Muscle layer of colon (tissue), 2 donors: ENCODE data around the gene RBBP8NL.

Experiments
- H3K27ac ChIP-seq: one replicate; pipeline ENCODE4 v1.7.0; 2013; ENCODE audit warnings: low read depth, mild to moderate bottlenecking, low read length, moderate library complexity
- H3K27me3 ChIP-seq, 2 donors: one replicate each; pipeline ENCODE4 v1.7.0; 2013; ENCODE audit warnings: low read length in 2 of 2, mild to moderate bottlenecking in 2 of 2; ENCODE audit not compliant: insufficient read depth in 2 of 2, control insufficient read depth in 1 of 2
- H3K36me3 ChIP-seq: one replicate; pipeline ENCODE4 v1.7.0; 2013; ENCODE audit warnings: mild to moderate bottlenecking, low read length; ENCODE audit not compliant: insufficient read depth
- H3K4me1 ChIP-seq: one replicate; pipeline ENCODE4 v1.7.0; 2013; ENCODE audit warnings: mild to moderate bottlenecking, low read length; ENCODE audit not compliant: insufficient read depth
- H3K4me3 ChIP-seq, 2 donors: one replicate each; pipeline ENCODE4 v1.7.0; 2013; ENCODE audit warnings: low read length in 2 of 2, low read depth in 1 of 2, mild to moderate bottlenecking in 1 of 2, moderate library complexity in 1 of 2
- H3K9ac ChIP-seq: one replicate; pipeline ENCODE4 v1.7.0; 2013; ENCODE audit warnings: low read length
- H3K9me3 ChIP-seq: one replicate; pipeline ENCODE4 v1.7.0; 2013; ENCODE audit warnings: mild to moderate bottlenecking, low read length
- donor health status: abdominal sarcoma.
- donor health status: Adenocarcinoma of cecum.

The RBBP8NL gene

DNA sequence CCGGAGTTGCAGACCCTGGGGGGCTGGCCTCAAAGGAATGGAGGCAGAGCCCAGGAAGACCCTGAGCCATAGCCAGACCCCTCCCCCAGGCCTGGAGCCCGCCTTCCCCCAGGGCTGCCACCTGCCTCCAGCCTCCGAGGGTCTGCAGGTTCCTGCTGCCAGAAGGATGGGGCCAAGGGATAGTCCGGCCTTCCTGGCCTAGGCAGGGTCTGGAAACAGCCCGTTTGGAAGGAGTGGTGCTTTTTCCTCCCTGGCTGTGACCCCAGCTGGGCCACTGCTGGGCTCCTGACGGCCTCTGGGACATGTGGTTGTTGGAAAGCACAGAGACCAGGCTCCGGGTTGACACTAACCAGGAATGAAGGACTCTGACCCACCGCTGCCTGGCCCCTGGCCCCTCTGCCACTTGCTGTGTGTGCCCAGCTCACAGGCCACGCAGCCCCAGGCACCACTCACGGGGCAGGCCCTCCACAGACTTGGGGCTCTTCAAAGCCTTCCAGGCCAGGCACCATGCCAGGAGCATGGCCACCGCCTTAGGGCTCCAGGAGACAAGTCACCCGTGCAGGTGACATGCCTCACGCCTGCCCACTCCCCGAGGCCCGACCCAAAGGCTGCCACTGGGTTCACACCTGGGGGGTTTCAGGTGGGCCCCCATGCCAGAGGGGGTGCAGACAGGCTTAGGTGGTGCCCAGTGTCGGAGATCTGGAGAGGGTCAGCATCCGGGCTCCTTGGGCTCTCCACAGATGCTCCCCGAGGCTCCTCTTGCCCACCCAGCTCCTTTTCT lies 56.3 kb downstream of the RBBP8NL start:
- H3K4me1 ChIP-seq, result peaks cover 78% of the 10 kb centered on the region
- no peak overlapping the region for H3K9ac ChIP-seq

DNA sequence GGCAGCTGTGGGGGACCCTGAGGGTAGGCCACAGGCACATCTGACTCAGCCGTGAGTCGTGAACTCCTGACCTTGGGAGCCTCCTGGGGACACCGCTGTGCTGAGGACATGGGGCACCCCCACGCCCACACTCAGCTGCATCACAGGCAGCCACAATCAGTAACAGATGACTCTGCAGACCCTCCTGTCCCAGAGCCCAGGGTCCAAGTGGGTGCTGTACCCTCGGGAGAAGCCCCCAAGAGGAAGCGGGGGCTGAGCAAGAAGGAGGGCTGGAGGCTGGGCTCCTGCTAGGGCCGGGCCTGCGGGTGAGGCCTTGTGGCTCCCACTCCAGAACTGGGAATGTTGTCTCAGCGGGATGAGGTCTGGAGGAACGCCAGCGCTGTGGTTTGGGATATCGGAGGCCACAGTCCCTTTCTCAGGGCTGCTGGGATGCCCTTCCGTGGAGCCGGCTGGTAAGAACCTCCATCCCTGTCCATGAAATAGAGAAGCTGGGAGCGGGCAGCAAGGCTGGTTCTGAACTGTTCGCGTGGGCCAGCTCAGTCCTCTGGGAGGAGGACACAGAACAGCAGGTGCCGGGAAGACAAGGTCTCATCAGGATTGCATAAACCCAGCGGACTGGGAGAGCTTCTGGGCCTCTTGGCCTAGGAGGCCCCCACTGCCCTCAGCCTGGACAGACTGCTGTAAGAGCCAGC lies 57.1 kb downstream of the RBBP8NL start:
- H3K27ac ChIP-seq, result peak overlapping the region; percentile 90
- peaks cover 71% of the 10 kb centered on the region for H3K4me1 ChIP-seq
- H3K9ac ChIP-seq, result peak overlapping the region; percentile 57
- H3K27me3 ChIP-seq, result peaks cover 0 to 8% of the 10 kb centered on the region in 2 donors
- H3K4me3 ChIP-seq, result no peak overlapping the region
- no peaks in the 10 kb centered on the region for H3K36me3 ChIP-seq
- H3K9me3 ChIP-seq, result no peaks in the 10 kb centered on the region

More for the DNA sequence above, 56.3 kb downstream of the RBBP8NL start:
- peaks cover 0 to 8% of the 10 kb centered on the region in 2 donors for H3K27me3 ChIP-seq
- H3K4me3 ChIP-seq, result no peak overlapping the region
- peak overlapping the region; percentile 90 for H3K27ac ChIP-seq
- H3K9me3 ChIP-seq, result no peaks in the 10 kb centered on the region
- no peaks in the 10 kb centered on the region for H3K36me3 ChIP-seq

DNA sequence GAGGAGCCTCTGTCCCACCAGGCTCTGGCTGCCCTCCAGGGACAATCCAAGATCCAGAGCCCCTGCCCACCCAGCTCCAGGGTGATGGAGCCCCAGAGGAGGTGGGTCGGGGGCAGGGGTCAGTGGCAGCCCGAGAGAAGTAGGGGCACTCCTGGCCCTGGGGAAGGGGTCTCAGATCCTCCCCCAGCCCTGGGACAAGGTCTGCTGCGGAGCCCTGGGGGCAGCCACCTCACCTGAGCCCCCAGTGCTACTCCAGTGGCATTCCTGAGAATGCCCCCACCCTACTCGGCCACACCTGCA lies 57.6 kb downstream of the RBBP8NL start:
- H3K36me3 ChIP-seq, result no peaks in the 10 kb centered on the region
- H3K27me3 ChIP-seq, result peaks cover 0 to 8% of the 10 kb centered on the region in 2 donors
- no peak overlapping the region for H3K4me3 ChIP-seq
- no peaks in the 10 kb centered on the region for H3K9me3 ChIP-seq
- H3K27ac ChIP-seq, result peak overlapping the region; percentile 90
- peak overlapping the region; percentile 57 for H3K9ac ChIP-seq
- H3K4me1 ChIP-seq, result peaks cover 66% of the 10 kb centered on the region

DNA sequence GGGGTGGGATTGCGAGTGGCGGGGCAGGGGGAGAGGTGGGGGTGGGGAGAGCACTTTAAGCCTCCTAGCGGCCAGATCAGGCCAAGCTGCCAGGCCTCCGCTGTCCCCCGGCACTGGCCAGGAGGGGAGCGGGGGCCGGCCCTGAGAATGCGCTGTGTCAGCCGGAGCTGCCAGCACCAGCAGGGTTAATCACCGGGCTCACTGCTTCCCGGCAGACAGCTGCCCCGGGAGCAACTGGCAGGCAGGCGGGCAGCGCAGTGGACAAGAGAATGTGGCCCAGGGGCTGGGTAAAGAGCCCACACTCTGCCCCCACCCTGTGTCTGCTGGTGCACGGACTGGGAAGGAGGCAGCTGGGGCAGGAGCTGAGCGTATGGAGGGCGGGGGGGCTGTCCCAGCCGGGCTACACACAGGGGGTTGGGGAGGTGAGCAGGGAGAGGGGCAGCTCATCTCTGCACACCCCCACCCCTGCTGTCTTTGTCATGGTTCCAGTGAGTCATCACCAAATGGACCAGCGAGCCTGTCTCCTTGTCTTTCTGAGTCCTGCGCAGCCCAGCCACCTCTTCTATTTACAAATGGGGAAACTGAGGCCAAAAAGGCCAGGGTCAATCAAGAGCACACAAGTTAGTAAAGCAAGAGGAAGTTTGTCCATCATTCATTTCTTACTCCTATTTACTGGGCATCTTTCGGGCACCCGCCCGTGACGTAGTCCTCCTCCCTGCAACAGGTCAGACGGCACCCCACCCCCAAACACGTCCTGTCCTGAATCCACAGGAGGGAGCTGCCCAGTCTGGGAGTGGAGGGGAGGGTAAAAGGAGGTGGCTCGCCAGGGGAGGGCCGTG lies 58.1 kb downstream of the RBBP8NL start:
- H3K36me3 ChIP-seq, result no peaks in the 10 kb centered on the region
- peaks cover 65% of the 10 kb centered on the region for H3K4me1 ChIP-seq
- H3K27ac ChIP-seq, result peak overlapping the region; percentile 90
- no peaks in the 10 kb centered on the region for H3K9me3 ChIP-seq
- H3K9ac ChIP-seq, result peak overlapping the region; percentile 57
- peaks cover 0 to 8% of the 10 kb centered on the region in 2 donors for H3K27me3 ChIP-seq
- peak overlapping the region in 1 of 2 donors; percentile 55 for H3K4me3 ChIP-seq

DNA sequence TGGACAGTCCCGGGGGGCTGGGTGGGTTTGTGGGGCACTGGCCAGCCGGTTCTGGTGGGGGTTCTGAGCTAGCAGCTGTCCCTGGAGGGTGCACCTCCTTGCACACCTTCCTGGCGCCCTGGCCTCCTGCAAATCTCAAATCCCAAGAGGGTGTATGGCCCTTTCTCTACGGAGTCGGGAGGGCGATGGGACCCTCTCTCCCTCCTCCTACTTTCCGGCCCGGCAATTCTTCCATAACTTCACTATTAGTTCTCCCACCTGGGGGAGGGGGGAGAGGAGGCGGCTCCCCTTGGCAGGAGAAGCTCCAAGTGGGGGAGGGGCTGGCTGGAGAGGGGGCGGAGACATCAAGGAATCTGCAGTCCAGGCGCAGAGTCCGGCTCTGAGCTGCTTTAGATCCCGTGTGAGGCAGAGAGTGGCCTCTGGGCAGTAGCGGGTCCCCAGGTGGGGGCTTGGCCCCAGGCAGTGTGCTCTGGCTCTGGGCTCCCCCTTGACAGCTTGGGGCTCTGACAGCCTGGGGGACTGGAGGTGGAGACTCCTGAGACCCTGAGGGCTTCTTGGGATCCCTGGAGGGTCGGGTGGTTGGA lies 58.9 kb downstream of the RBBP8NL start:
- no peaks in the 10 kb centered on the region for H3K9me3 ChIP-seq
- peak overlapping the region; percentile 57 for H3K9ac ChIP-seq
- H3K4me1 ChIP-seq, result peaks cover 68% of the 10 kb centered on the region
- H3K4me3 ChIP-seq, result peak overlapping the region in 1 of 2 donors; percentile 55
- peaks cover 0 to 8% of the 10 kb centered on the region in 2 donors for H3K27me3 ChIP-seq
- H3K36me3 ChIP-seq, result no peaks in the 10 kb centered on the region
- peak overlapping the region; percentile 90 for H3K27ac ChIP-seq

DNA sequence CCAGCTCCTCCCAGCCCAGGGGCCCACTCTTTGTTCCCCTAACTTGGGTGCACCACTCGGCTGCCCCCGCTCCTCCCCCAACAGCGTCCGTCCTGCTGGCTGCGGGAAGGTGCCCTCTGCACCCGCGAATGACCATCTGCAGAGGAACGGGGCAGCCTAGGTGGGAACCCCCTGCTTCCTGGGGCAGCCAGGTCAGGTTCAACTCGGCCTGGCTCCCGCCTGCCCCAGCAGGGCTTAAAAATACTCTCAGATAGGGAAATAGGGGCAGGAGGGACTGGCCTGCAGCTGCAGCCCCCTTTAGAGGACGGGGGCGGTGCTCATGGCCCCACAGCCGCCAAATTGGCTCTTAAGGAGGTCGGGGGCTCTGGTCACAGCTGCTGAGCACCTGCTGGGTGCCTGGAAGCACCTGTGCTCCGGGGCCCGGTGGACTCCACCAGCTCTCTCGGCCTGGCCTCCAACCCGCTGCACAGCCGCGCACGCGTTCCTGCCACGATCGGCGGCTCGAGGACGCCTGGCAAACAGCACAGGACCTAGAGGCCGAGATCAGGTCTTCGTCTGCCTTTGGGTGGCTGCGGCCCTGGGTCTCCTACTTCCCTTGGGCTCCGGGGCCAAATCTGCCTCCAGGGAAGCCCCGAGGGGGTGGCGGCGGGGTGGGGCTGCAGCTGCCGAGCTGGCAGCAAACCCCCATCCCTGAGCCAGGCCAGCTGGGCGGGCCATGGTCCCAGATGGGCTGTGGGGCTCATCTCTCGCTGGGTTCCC lies 59.5 kb downstream of the RBBP8NL start:
- Histone ChIP-seq H3K36me3 (no peaks in the 10 kb centered on the region), H3K9ac (peak overlapping the region; percentile 57), H3K27me3 (peaks cover 0 to 8% of the 10 kb centered on the region in 2 donors), H3K9me3 (no peaks in the 10 kb centered on the region), H3K4me1 (peaks cover 68% of the 10 kb centered on the region), H3K27ac (peak overlapping the region; percentile 90), H3K4me3 (peak overlapping the region; percentile 25 to 55)

DNA sequence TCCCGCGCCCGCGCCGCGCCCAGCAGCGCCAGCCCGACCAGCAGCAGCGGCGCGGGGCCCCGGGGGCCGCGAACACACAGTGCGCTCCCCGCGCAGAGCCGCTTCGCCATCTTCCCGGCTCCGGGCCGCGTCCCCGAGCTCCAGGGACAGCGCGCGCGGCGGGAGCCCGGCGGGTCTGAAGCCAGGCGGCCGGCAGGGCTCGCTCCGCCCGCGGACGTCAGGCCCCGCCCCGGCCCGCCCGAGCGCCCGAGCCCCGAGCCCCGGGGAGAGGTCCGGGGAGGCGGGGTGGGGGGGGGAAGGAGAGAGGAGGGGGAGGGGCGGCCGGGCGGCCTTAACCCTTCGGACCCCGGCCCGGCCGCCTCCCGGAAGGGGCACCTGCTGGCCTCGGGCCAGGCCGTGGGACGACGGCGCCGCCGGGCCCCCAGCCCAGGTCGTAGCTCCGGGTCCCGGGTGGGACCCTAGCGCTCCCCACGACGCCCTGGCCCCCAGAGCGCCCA lies 60.2 kb downstream of the RBBP8NL start, which contains the start of gene LAMA5:
Gene LAMA5 (minus strand): TSS at position 177 of the 497 bp plus-strand sequence. CDS start 67 bp downstream, at position 110.
- Histone ChIP-seq H3K9ac (peak within 1 kb of the TSS; percentile 84), H3K4me1 (peaks cover 70% of the 10 kb centered on the region), H3K27ac (peak within 1 kb of the TSS; percentile 96), H3K36me3 (no peaks in the 10 kb centered on the region), H3K9me3 (no peaks in the 10 kb centered on the region), H3K4me3 (peak within 1 kb of the TSS; percentile 73 to 92), H3K27me3 (peaks cover 0 to 8% of the 10 kb centered on the region in 2 donors)

DNA sequence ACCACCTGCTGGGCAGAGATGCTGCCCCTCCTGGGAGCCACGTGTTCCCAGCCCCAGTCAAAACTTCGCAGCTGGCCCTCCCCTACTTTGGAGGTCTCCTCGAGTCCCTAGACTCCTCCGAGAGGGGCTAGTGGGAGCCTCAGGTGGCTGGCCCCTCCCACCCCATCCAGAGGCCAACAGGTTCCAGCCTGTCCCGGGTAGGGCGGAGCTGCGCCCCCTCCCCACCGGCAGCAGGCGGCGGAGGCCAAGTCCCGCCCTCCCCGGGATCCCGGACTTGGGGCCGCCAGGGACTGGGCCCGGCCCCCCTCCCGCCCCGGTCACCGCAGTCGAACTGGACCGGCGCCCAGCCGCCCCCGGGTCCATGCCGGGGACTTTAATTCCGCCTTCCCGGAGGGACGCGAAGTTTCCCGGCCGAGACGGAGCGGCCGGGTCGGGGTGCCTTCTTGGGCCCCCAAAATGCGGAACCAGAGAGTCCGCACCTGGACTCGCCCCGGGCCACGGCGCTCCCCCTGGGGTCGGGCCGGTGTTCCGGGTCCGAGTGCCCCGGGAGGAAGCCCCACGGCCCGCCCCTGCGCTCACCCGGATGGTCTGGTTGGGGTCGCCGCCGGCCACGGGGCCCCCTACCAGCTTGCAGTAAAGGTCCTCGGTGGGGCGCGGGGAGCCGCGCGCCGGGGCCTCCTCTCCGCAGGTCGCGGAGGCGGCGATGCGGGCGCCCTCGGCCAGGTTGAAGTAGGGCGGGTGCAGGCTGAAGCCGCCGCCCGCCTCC lies 60.8 kb downstream of the RBBP8NL start:
- Histone ChIP-seq H3K9me3 (no peaks in the 10 kb centered on the region), H3K27me3 (peaks cover 0 to 8% of the 10 kb centered on the region in 2 donors), H3K36me3 (no peaks in the 10 kb centered on the region), H3K9ac (peak overlapping the region; percentile 84), H3K4me1 (peaks cover 69% of the 10 kb centered on the region), H3K27ac (peak overlapping the region; percentile 96), H3K4me3 (peak overlapping the region; percentile 73 to 92)

DNA sequence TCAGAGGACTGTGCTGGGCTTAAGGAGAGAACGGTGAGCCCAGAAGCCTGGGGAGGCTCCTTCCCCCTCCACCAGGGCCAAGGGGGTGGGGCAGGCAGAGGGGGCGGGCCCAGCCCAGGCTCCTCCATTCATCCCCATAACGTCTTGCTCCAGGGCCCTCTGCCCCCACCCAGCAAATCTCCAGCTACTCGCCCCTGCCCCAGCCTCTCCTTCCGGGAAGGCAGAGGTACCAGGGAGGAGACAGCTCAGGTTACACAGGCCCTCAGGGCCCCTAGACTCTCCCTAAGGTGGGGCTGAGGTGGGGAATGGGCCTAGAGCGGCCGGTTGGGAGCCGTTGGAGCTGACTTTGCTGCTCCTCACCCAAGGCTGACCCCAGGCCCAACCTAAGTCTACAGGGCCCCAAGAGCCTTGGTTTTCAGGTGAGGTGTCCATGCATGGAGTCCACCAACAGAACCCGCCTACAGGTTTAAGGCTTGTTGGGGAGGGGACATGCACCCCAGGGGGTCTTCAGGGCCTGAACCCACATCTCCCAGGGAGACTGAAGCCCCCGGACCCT lies 61.4 kb downstream of the RBBP8NL start:
- peaks cover 69% of the 10 kb centered on the region for H3K4me1 ChIP-seq

More for the DNA sequence above, 61.4 kb downstream of the RBBP8NL start:
- H3K27ac ChIP-seq, result peak overlapping the region; percentile 96
- peak overlapping the region; percentile 73 to 92 for H3K4me3 ChIP-seq
- H3K36me3 ChIP-seq, result no peaks in the 10 kb centered on the region
- H3K27me3 ChIP-seq, result peaks cover 0 to 8% of the 10 kb centered on the region in 2 donors
- H3K9ac ChIP-seq, result peak overlapping the region; percentile 87
- no peaks in the 10 kb centered on the region for H3K9me3 ChIP-seq
